OCI-LY3 (cell line): ENCODE data around the gene SRGAP2C.
"Not testable (repeated sequence)": the region's sequence is repeated elsewhere in the genome, so short reads cannot be mapped to it uniquely, and the experiment has no call there.

Experiments used
- H2AFZ ChIP-seq: fragments of 200-600, 300-600 bp; shearing (Covaris generic); 2 replicates; pipeline ENCODE4 v1.6.0; 2014; ENCODE audit warnings: antibody characterized with exemption, low read depth, low read length
- H3K27ac ChIP-seq: fragments of 200-600, 300-600 bp; sonication (generic); 2 replicates; pipeline ENCODE4 v1.5.1; 2014; ENCODE audit warnings: mild to moderate bottlenecking, low read length, moderate library complexity, mixed read lengths
- H3K27me3 ChIP-seq: fragments of 200-600, 300-600 bp; sonication (generic); 2 replicates; pipeline ENCODE4 v1.6.1; 2014; ENCODE audit warnings: low read depth, low read length, mixed read lengths
- H3K36me3 ChIP-seq: fragments of 200-600, 300-600 bp; sonication (generic); replicated peaks from 2 replicates; pipeline ENCODE3; 2014; ENCODE audit warnings: low read depth, low read length, mixed read lengths
- H3K4me1 ChIP-seq: fragments of 300-600, 200-600 bp; sonication (generic); 2 replicates; pipeline ENCODE4 v1.6.1; 2014; ENCODE audit warnings: low read length, mixed read lengths
- H3K4me2 ChIP-seq: fragments of 200-600, 300-600 bp; sonication (generic); 2 replicates; pipeline ENCODE4 v1.6.1; 2014; ENCODE audit warnings: low read length, mixed read lengths
- H3K4me3 ChIP-seq: fragments of 300-600, 200-600 bp; sonication (generic); 2 replicates; pipeline ENCODE4 v1.5.1; 2014; ENCODE audit warnings: antibody characterized with exemption, mild to moderate bottlenecking, low read length, moderate library complexity
- H3K79me2 ChIP-seq: fragments of 300-600, 200-600 bp; shearing (Covaris generic); 2 replicates; pipeline ENCODE4 v1.6.1; 2014; ENCODE audit warnings: mild to moderate bottlenecking, low read length, mixed read lengths
- H3K9ac ChIP-seq: fragments of 300-600, 200-600 bp; shearing (Covaris generic); 2 replicates; pipeline ENCODE4 v1.6.0; 2014; ENCODE audit warnings: mild to moderate bottlenecking, low read length, moderate library complexity
- H3K9me3 ChIP-seq: fragments of 200-600, 300-600 bp; shearing (Covaris generic); 2 replicates; pipeline ENCODE4 v1.6.1; 2014; ENCODE audit warnings: low read length, mixed read lengths; ENCODE audit not compliant: insufficient read depth
- H4K20me1 ChIP-seq: fragments of 200-600, 300-600 bp; sonication (generic); 2 replicates; pipeline ENCODE4 v1.6.1; 2016; ENCODE audit warnings: low read length, mixed read lengths; ENCODE audit not compliant: insufficient read depth
- CTCF ChIP-seq: fragments of 200-600, 300-600 bp; sonication (generic); IDR thresholded peaks from 2 replicates; pipeline ENCODE4 v1.5.1; 2014; ENCODE audit warnings: antibody characterized with exemption, low read length, low read depth
- EZH2phosphoT487 ChIP-seq: fragments of 200-600 bp; shearing (Covaris generic); IDR thresholded peaks from 2 replicates; pipeline ENCODE4 v1.6.1; 2018; ENCODE audit warnings: antibody characterized with exemption, mixed run types, low read depth

Gene SRGAP2C

GRCh38 chr1:121397101-121397500 lies 212.3 kb downstream of the SRGAP2C start:
- H2AFZ ChIP-seq: not testable (repeated sequence)
- Histone ChIP-seq H3K4me3 (peak overlapping the region; percentile 77), H3K9ac (peak overlapping the region; percentile 53)

DNA sequence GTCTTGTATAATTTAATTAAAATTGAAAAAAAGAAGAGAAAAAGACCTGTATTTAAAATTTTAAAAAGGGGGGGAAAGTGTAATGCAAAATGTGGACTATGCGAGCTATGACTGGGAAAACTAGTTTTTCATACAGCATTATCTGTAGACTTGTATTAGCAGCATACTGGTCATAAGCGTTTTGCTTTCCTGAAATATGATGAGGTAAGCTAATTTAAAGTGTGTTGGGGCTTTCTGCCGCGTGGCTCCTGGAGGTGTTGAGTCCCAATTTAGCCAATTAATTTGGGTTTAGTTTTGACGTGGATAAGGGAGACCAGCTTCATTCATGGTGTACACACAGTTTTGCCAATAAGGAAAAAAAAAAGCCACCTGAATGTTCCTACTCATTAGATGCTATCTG lies 214.4 kb downstream of the SRGAP2C start:
- not testable (repeated sequence) for H3K4me3 ChIP-seq, H3K27ac ChIP-seq, H3K27me3 ChIP-seq, H3K79me2 ChIP-seq, H3K4me2 ChIP-seq, H3K4me1 ChIP-seq, H3K9me3 ChIP-seq, H4K20me1 ChIP-seq, H2AFZ ChIP-seq, H3K9ac ChIP-seq, H3K36me3 ChIP-seq

More at GRCh38 chr1:121397101-121397500, 212.3 kb downstream of the SRGAP2C start:
- not testable (repeated sequence) for H3K27ac ChIP-seq, H3K9me3 ChIP-seq, H3K36me3 ChIP-seq, H3K4me1 ChIP-seq, H3K79me2 ChIP-seq, H4K20me1 ChIP-seq, H3K27me3 ChIP-seq
- peak overlapping the region; percentile 59 for H3K4me2 ChIP-seq

DNA sequence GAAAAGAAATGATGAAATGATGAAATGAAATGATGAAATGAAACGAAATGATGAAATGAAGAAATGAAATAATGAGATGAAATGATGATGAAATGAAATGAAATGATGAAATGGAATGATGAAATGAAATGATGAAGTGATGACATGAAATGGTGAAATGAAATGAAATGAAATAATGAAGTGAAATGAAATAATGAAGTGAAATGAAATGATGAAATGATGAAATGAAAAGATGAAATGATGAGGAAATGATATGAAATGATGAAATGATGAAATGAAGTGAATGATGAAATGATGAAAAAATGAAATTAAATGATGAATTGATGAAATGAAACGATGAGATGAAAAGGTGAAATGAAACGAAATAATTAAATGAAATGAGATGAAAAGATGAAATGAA lies 215.3 kb downstream of the SRGAP2C start:
- H3K27me3 ChIP-seq: not testable (repeated sequence)

DNA sequence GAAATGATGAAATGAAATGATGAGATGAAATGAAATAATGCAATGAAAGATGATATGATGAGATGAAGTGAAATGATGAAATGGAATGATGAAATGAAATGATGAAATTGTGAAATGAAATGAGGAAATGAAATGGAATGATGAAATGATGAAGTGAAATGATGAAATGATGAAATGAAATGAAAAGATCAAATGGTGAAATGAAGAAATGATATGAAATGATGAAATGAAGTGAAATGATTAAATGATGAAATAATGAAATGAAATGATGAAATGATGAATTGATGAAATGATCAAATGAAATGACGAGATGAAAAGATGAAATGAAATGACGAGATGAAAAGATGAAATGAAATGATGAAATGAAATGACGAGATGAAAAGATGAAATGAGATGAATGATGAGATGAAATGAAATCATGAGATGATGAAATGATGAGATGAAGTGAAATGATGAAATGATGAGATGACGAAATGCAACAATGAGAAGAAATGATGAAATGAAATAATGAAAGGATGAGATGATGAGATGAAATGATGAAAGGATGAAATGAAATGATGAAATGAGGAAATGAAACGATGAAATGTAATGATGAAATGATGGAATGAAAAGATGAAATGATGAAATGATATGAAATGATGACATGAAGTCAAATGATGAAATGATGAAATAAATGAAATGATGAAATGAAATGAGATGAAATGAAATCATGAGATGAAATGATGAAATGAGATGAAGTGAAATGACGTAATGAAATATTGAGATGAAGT lies 216.0 kb downstream of the SRGAP2C start:
- not testable (repeated sequence) for H3K36me3 ChIP-seq, H3K9me3 ChIP-seq, H4K20me1 ChIP-seq, H3K4me2 ChIP-seq, H3K9ac ChIP-seq, H3K4me3 ChIP-seq, H3K4me1 ChIP-seq, H2AFZ ChIP-seq, H3K79me2 ChIP-seq, H3K27me3 ChIP-seq, H3K27ac ChIP-seq

More for the DNA sequence above, 215.3 kb downstream of the SRGAP2C start:
- not testable (repeated sequence) for H3K9ac ChIP-seq, H2AFZ ChIP-seq, H3K36me3 ChIP-seq, H3K27ac ChIP-seq, H4K20me1 ChIP-seq, H3K79me2 ChIP-seq, H3K4me3 ChIP-seq, H3K9me3 ChIP-seq, H3K4me2 ChIP-seq, H3K4me1 ChIP-seq

DNA sequence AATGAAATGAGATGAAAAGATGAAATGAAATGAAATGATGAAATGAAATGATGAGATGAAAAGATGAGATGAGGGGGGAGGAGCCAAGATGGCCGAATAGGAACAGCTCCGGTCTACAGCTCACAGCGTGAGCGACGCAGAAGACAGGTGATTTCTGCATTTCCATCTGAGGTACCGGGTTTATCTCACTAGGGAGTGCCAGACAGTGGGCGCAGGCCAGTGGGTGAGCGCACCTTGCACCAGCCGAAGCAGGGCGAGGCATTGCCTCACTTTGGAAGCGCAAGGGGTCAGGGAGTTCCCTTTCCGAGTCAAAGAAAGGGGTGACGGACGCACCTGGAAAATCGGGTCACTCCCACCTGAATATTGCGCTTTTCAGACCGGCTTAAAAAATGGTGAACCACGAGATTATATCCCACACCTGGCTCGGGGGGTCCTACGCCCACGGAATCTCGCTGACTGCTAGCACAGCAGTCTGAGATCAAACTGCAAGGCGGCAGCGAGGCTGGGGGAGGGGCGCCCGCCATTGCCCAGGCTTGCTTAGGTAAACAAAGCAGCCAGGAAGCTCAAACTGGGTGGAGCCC lies 216.7 kb downstream of the SRGAP2C start:
- not testable (repeated sequence) for H4K20me1 ChIP-seq, H3K27me3 ChIP-seq, H3K4me1 ChIP-seq, H2AFZ ChIP-seq, H3K9ac ChIP-seq, H3K79me2 ChIP-seq, H3K4me3 ChIP-seq, H3K9me3 ChIP-seq, H3K27ac ChIP-seq, H3K36me3 ChIP-seq, H3K4me2 ChIP-seq

DNA sequence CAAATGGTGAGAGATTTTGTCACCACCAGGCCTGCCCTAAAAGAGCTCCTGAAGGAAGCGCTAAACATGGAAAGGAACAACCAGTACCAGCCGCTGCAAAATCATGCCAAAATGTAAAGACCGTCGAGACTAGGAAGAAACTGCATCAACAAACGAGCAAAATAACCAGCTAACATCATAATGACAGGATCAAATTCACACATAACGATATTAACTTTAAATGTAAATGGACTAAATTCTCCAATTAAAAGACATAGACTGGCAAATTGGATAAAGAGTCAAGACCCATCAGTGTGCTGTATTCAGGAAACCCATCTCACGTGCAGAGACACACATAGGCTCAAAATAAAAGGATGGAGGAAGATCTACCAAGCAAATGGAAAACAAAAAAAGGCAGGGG lies 218.5 kb downstream of the SRGAP2C start:
- H2AFZ ChIP-seq, H3K9ac ChIP-seq, H3K4me2 ChIP-seq, H3K4me1 ChIP-seq, H3K27ac ChIP-seq, H3K9me3 ChIP-seq, H3K36me3 ChIP-seq, H4K20me1 ChIP-seq, H3K79me2 ChIP-seq, H3K27me3 ChIP-seq, H3K4me3 ChIP-seq: not testable (repeated sequence)

DNA sequence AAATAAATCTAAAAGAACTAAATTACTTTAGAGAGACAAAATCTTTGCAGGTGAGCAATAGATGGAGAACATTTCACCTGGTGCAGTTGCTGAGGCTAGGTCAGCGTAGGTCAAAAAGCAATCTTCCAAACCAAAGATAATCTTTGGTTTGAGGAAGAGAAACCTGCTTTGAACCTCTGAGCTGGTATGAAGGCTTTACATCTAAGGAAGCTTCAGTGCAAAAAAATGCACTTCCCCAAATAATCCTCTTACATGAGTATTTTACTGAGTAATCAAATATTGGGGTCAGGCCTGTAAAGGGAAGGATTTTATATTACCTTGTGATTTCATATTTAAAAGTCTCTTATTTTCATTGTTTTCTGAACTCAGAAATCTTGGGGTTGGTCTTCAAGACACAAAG lies 223.6 kb downstream of the SRGAP2C start:
- Histone ChIP-seq H3K27ac (peak overlapping the region; percentile 8; the same call in 1 of the 2 replicates), H3K79me2 (no peaks in the 10 kb centered on the region), H3K36me3 (no peaks in the 10 kb centered on the region), H3K4me1 (peaks cover 16% of the 10 kb centered on the region), H2AFZ (no peak overlapping the region), H3K9me3 (no peaks in the 10 kb centered on the region), H3K4me2 (peak overlapping the region; percentile 23), H3K9ac (no peak overlapping the region), H3K4me3 (no peak overlapping the region), H4K20me1 (no peaks in the 10 kb centered on the region), H3K27me3 (no peaks in the 10 kb centered on the region)
- TF ChIP-seq EZH2phosphoT487: no peak
- no peak for TF ChIP-seq CTCF
